Activated naive CD4-positive, alpha-beta T cell treated with anti-CD3 and anti-CD28 coated beads, Interleukin-2, amount 10 ng/mL, durations not matched to agents 7 days and 5 days (primary cell): ENCODE data around the gene KNCN.

Experiments used
- CTCF ChIA-PET: fragments of 350-600 bp; sonication (Branson Sonifier 250); formaldehyde crosslinking; loops from one replicate; lab custom pipeline; 2021; ENCODE audit warnings: antibody characterized with exemption; lab: Charles Lee
- DNase-seq: peaks from one replicate; pipeline ENCODE4 v3.0.0-alpha.2; 2020
- H3K27ac Mint-ChIP-seq: one replicate; pipeline ENCODE4 v1.8.0; 2021; ENCODE audit warnings: mild to moderate bottlenecking, moderate library complexity, mixed read lengths
- H3K27me3 Mint-ChIP-seq: one replicate; pipeline ENCODE4 v1.8.0; 2021; ENCODE audit warnings: mild to moderate bottlenecking, mixed read lengths
- H3K36me3 Mint-ChIP-seq: one replicate; pipeline ENCODE4 v1.8.0; 2021; ENCODE audit warnings: mixed read lengths
- H3K4me1 Mint-ChIP-seq: one replicate; pipeline ENCODE4 v1.8.0; 2021; ENCODE audit warnings: mixed read lengths
- H3K4me3 Mint-ChIP-seq: one replicate; pipeline ENCODE4 v1.8.0; 2021; ENCODE audit warnings: mild to moderate bottlenecking, moderate library complexity, mixed read lengths
- H3K9me3 Mint-ChIP-seq: one replicate; pipeline ENCODE4 v1.8.0; 2021; ENCODE audit warnings: mixed read lengths

Gene KNCN

GRCh38 chr1:46530311-46530710 is 21.1 kb downstream of the KNCN start:
- H3K9me3 Mint-ChIP-seq, result no peaks in the 10 kb centered on the region
- H3K27me3 Mint-ChIP-seq, result peaks cover 86% of the 10 kb centered on the region
- H3K36me3 Mint-ChIP-seq, result no peaks in the 10 kb centered on the region
- CTCF ChIA-PET, result interaction anchor here (1.2 to 6.4 kb wide), 11 partner anchors 10 to 194 kb away, joined by 3 to 160 read pairs (median 23); no protein-coding TSS in a partner anchor
- H3K4me3 Mint-ChIP-seq, result no peak overlapping the region
- DNase-seq, result no peak
- H3K4me1 Mint-ChIP-seq, result peaks cover 21% of the 10 kb centered on the region
- no peak overlapping the region for H3K27ac Mint-ChIP-seq

- Mint-ChIP-seq H3K9me3 (no peaks in the 10 kb centered on the region), H3K36me3 (no peaks in the 10 kb centered on the region), H3K27me3 (peaks cover 85% of the 10 kb centered on the region), H3K4me3 (no peak overlapping the region), H3K4me1 (peaks cover 19% of the 10 kb centered on the region), H3K27ac (no peak overlapping the region)
- no peak for DNase-seq
- CTCF ChIA-PET, result interaction anchor here (0.9 to 6.4 kb wide), 22 partner anchors 9 to 198 kb away, joined by 3 to 160 read pairs (median 4); no protein-coding TSS in a partner anchor
These were observed 22.3 kb downstream of the KNCN start for GRCh38 chr1:46529031-46529630.

GRCh38 chr1:46528297-46528955 is 23.0 kb downstream of the KNCN start:
- peaks cover 83% of the 10 kb centered on the region for H3K27me3 Mint-ChIP-seq
- no peak for DNase-seq
- H3K4me3 Mint-ChIP-seq, result no peak overlapping the region
- peaks cover 15% of the 10 kb centered on the region for H3K4me1 Mint-ChIP-seq
- no peak overlapping the region for H3K27ac Mint-ChIP-seq
- no peaks in the 10 kb centered on the region for H3K36me3 Mint-ChIP-seq
- CTCF ChIA-PET, result interaction anchor here (0.9 to 6.4 kb wide), 21 partner anchors 10 to 199 kb away, joined by 3 to 160 read pairs (median 4); no protein-coding TSS in a partner anchor
- H3K9me3 Mint-ChIP-seq, result no peaks in the 10 kb centered on the region

GRCh38 chr1:46527474-46528296 is 23.8 kb downstream of the KNCN start:
- peak; percentile 84 for DNase-seq
- no peak overlapping the region for H3K4me3 Mint-ChIP-seq
- H3K9me3 Mint-ChIP-seq, result no peaks in the 10 kb centered on the region
- H3K4me1 Mint-ChIP-seq, result peaks cover 16% of the 10 kb centered on the region
- H3K36me3 Mint-ChIP-seq, result no peaks in the 10 kb centered on the region
- peaks cover 82% of the 10 kb centered on the region for H3K27me3 Mint-ChIP-seq
- CTCF ChIA-PET, result interaction anchor here (0.9 to 6.4 kb wide), 19 partner anchors 8 to 665 kb away, joined by 3 to 160 read pairs (median 8); a partner anchor contains a TSS
- H3K27ac Mint-ChIP-seq, result no peak overlapping the region

GRCh38 chr1:46526691-46527291 is 24.7 kb downstream of the KNCN start:
- H3K9me3 Mint-ChIP-seq, result no peaks in the 10 kb centered on the region
- H3K36me3 Mint-ChIP-seq, result no peaks in the 10 kb centered on the region
- no peak overlapping the region for H3K27ac Mint-ChIP-seq
- CTCF ChIA-PET, result interaction anchor here (1.0 to 6.4 kb wide), 17 partner anchors 9 to 666 kb away, joined by 3 to 160 read pairs (median 8); a partner anchor contains a TSS
- H3K4me3 Mint-ChIP-seq, result no peak overlapping the region
- DNase-seq, result no peak
- H3K27me3 Mint-ChIP-seq, result peaks cover 79% of the 10 kb centered on the region
- peaks cover 25% of the 10 kb centered on the region for H3K4me1 Mint-ChIP-seq

GRCh38 chr1:46526013-46526690 is 25.3 kb downstream of the KNCN start:
- H3K27ac Mint-ChIP-seq, result no peak overlapping the region
- CTCF ChIA-PET, result interaction anchor here (0.9 to 6.4 kb wide), 16 partner anchors 9 to 667 kb away, joined by 3 to 160 read pairs (median 4); a partner anchor contains a TSS
- no peak overlapping the region for H3K4me3 Mint-ChIP-seq
- no peaks in the 10 kb centered on the region for H3K36me3 Mint-ChIP-seq
- H3K27me3 Mint-ChIP-seq, result peaks cover 76% of the 10 kb centered on the region
- DNase-seq, result no peak
- peaks cover 28% of the 10 kb centered on the region for H3K4me1 Mint-ChIP-seq
- no peaks in the 10 kb centered on the region for H3K9me3 Mint-ChIP-seq

- Mint-ChIP-seq H3K9me3 (no peaks in the 10 kb centered on the region), H3K4me3 (no peak overlapping the region), H3K36me3 (no peaks in the 10 kb centered on the region), H3K4me1 (peaks cover 28% of the 10 kb centered on the region), H3K27me3 (peaks cover 72% of the 10 kb centered on the region), H3K27ac (no peak overlapping the region)
- DNase-seq, result no peak
- CTCF ChIA-PET, result interaction anchor here (0.9 to 6.4 kb wide), 11 partner anchors 9 to 116 kb away, joined by 3 to 160 read pairs (median 5); no protein-coding TSS in a partner anchor
These were observed 26.0 kb downstream of the KNCN start for GRCh38 chr1:46525253-46525983.

- CTCF ChIA-PET, result no interaction called here
- Mint-ChIP-seq H3K27me3 (peaks cover 75% of the 10 kb centered on the region), H3K4me3 (no peak overlapping the region), H3K27ac (no peak overlapping the region), H3K9me3 (no peaks in the 10 kb centered on the region), H3K4me1 (peaks cover 28% of the 10 kb centered on the region), H3K36me3 (no peaks in the 10 kb centered on the region)
- no peak for DNase-seq
These were observed 26.6 kb downstream of the KNCN start for GRCh38 chr1:46524843-46525242.

- peaks cover 21% of the 10 kb centered on the region for H3K4me1 Mint-ChIP-seq
- no peaks in the 10 kb centered on the region for H3K36me3 Mint-ChIP-seq
These were observed 27.7 kb downstream of the KNCN start for GRCh38 chr1:46523496-46524353.

GRCh38 chr1:46522969-46523320 is 28.5 kb downstream of the KNCN start:
- Mint-ChIP-seq H3K4me1 (peaks cover 13% of the 10 kb centered on the region), H3K4me3 (no peak overlapping the region), H3K27ac (no peak overlapping the region), H3K36me3 (no peaks in the 10 kb centered on the region), H3K27me3 (peaks cover 78% of the 10 kb centered on the region), H3K9me3 (no peaks in the 10 kb centered on the region)
- CTCF ChIA-PET, result interaction anchor here (0.7 to 3.4 kb wide), 8 partner anchors 9 to 85 kb away, joined by 3 to 14 read pairs (median 6); a partner anchor contains a TSS
- DNase-seq, result no peak

More at GRCh38 chr1:46523496-46524353, 27.7 kb downstream of the KNCN start:
- Mint-ChIP-seq H3K27ac (no peak overlapping the region), H3K4me3 (no peak overlapping the region), H3K27me3 (peaks cover 78% of the 10 kb centered on the region), H3K9me3 (no peaks in the 10 kb centered on the region)
- CTCF ChIA-PET, result interaction anchor here (0.7 to 3.4 kb wide), 6 partner anchors 10 to 86 kb away, joined by 3 to 14 read pairs (median 4); a partner anchor contains a TSS
- no peak for DNase-seq

GRCh38 chr1:46522184-46522968 is 29.1 kb downstream of the KNCN start:
- CTCF ChIA-PET, result interaction anchor here (1.0 to 3.4 kb wide), 9 partner anchors 9 to 120 kb away, joined by 4 to 14 read pairs (median 5); a partner anchor contains a TSS
- H3K27ac Mint-ChIP-seq, result no peak overlapping the region
- H3K36me3 Mint-ChIP-seq, result no peaks in the 10 kb centered on the region
- no peaks in the 10 kb centered on the region for H3K9me3 Mint-ChIP-seq
- peaks cover 78% of the 10 kb centered on the region for H3K27me3 Mint-ChIP-seq
- H3K4me1 Mint-ChIP-seq, result peaks cover 13% of the 10 kb centered on the region
- no peak overlapping the region for H3K4me3 Mint-ChIP-seq
- DNase-seq, result no peak
